Activated CD4-positive, alpha-beta T cell treated with anti-CD3 and anti-CD28 coated beads for 36 hours (primary cell): ENCODE data around the gene NR3C2. TPM values are rescaled to one million over a fixed set of nuclear protein-coding genes. Genes with fewer than 3 reads are reported as not detected.
"Not testable (repeated sequence)": the region's sequence is repeated elsewhere in the genome, so short reads cannot be mapped to it uniquely, and the experiment has no call there.

Experiments used
- ATAC-seq: fragments of 200-7000 bp; cut with Tn5 transposase; one replicate; pipeline ENCODE4 v1.10.0; 2021; ENCODE audit warnings: mild to moderate bottlenecking, moderate library complexity
- CTCF ChIA-PET: fragments of 350-600 bp; sonication (Branson Sonifier 250); formaldehyde crosslinking; loops from one replicate; lab custom pipeline; 2021; ENCODE audit warnings: antibody characterized with exemption; lab: Charles Lee
- POLR2A ChIA-PET: fragments of 350-600 bp; sonication (Branson Sonifier 250); formaldehyde crosslinking; loops from one replicate; lab custom pipeline; 2021; ENCODE audit warnings: antibody characterized with exemption, inconsistent platforms; lab: Charles Lee
- DNase-seq: peaks from one replicate; pipeline ENCODE4 v3.0.0-alpha.2; 2020
- H3K27ac Mint-ChIP-seq: one replicate; pipeline ENCODE4 v1.8.0; 2021; ENCODE audit warnings: mixed read lengths
- H3K27me3 Mint-ChIP-seq: one replicate; pipeline ENCODE4 v1.8.0; 2021; ENCODE audit warnings: mixed read lengths
- H3K36me3 Mint-ChIP-seq: one replicate; pipeline ENCODE4 v1.8.0; 2021; ENCODE audit warnings: low read depth, mixed read lengths
- H3K4me1 Mint-ChIP-seq: one replicate; pipeline ENCODE4 v1.8.0; 2021; ENCODE audit warnings: mixed read lengths
- H3K4me3 Mint-ChIP-seq: one replicate; pipeline ENCODE4 v1.8.0; 2021; ENCODE audit warnings: mild to moderate bottlenecking, moderate library complexity, mixed read lengths
- H3K9me3 Mint-ChIP-seq: one replicate; pipeline ENCODE4 v1.8.0; 2021; ENCODE audit warnings: low read depth, mixed read lengths
- intact Hi-C, 2 experiments: fragments of 100-400 bp; cut with DNase I in 1 of 2; cut with micrococcal nuclease in 1 of 2; formaldehyde crosslinking; loops; one replicate each; pipeline versions ENCODE4 v1.14.2 to v1.15.1; 2022 to 2024; cut with DNase I, micrococcal nuclease
- total RNA-seq, 2 experiments: library from RNA; stranded (reverse); gene quantifications; one replicate each; pipeline ENCODE4 v1.2.3, GENCODE V29; 2021

The NR3C2 gene
- total RNA-seq, 2 experiments from 2014 or later, result 3.7 to 5.8 TPM

- no peak overlapping the region for H3K27ac Mint-ChIP-seq
- peaks cover 5% of the 10 kb centered on the region for H3K36me3 Mint-ChIP-seq
- H3K4me3 Mint-ChIP-seq, result no peak overlapping the region
- peaks cover 15% of the 10 kb centered on the region for H3K9me3 Mint-ChIP-seq
- ChIA-PET CTCF (no interaction called here), POLR2A (no interaction called here)
- H3K4me1 Mint-ChIP-seq, result peaks cover 8% of the 10 kb centered on the region
- no peak for ATAC-seq
- DNase-seq, result no peak
- intact Hi-C loops, result no loop called here
- no peaks in the 10 kb centered on the region for H3K27me3 Mint-ChIP-seq
These were observed 100.0 kb downstream of the NR3C2 start for GRCh38 chr4:148341980-148342800.

GRCh38 chr4:148335133-148335532, 107.1 kb downstream of the NR3C2 start:
- intact Hi-C loops, result no loop called here
- ChIA-PET POLR2A (no interaction called here), CTCF (no interaction called here)
- DNase-seq (no peak), ATAC-seq (no peak)
- H3K4me3 Mint-ChIP-seq, result no peak overlapping the region
- peaks cover 7% of the 10 kb centered on the region for H3K9me3 Mint-ChIP-seq
- no peak overlapping the region for H3K27ac Mint-ChIP-seq
- H3K36me3 Mint-ChIP-seq, result peaks cover 5% of the 10 kb centered on the region
- peaks cover 2% of the 10 kb centered on the region for H3K4me1 Mint-ChIP-seq
- H3K27me3 Mint-ChIP-seq, result no peaks in the 10 kb centered on the region

- CTCF ChIA-PET, result no interaction called here
These were observed 108.9 kb downstream of the NR3C2 start for GRCh38 chr4:148333265-148333664.

GRCh38 chr4:148332486-148332885, 109.7 kb downstream of the NR3C2 start:
- Mint-ChIP-seq H3K4me3 (no peak overlapping the region), H3K9me3 (no peaks in the 10 kb centered on the region), H3K36me3 (no peaks in the 10 kb centered on the region), H3K27me3 (no peaks in the 10 kb centered on the region), H3K27ac (no peak overlapping the region), H3K4me1 (peaks cover 2% of the 10 kb centered on the region)
- POLR2A ChIA-PET, result no interaction called here
- intact Hi-C loops, result no loop called here
- no peak for ATAC-seq
- DNase-seq, result no peak
- CTCF ChIA-PET, result no interaction called here

More at GRCh38 chr4:148333265-148333664, 108.9 kb downstream of the NR3C2 start:
- POLR2A ChIA-PET, result no interaction called here
- intact Hi-C loops, result no loop called here
- no peak for ATAC-seq
- Mint-ChIP-seq H3K4me3 (no peak overlapping the region), H3K27me3 (no peaks in the 10 kb centered on the region), H3K27ac (no peak overlapping the region), H3K9me3 (no peaks in the 10 kb centered on the region), H3K4me1 (peaks cover 2% of the 10 kb centered on the region), H3K36me3 (no peaks in the 10 kb centered on the region)
- DNase-seq, result no peak

- ChIA-PET CTCF (no interaction called here), POLR2A (no interaction called here)
- intact Hi-C loops, result no loop called here
- H3K27me3 Mint-ChIP-seq, result no peaks in the 10 kb centered on the region
- no peak overlapping the region for H3K4me3 Mint-ChIP-seq
- no peak overlapping the region for H3K27ac Mint-ChIP-seq
- H3K9me3 Mint-ChIP-seq, result no peaks in the 10 kb centered on the region
- H3K36me3 Mint-ChIP-seq, result no peaks in the 10 kb centered on the region
- DNase-seq (no peak), ATAC-seq (no peak)
- peaks cover 2% of the 10 kb centered on the region for H3K4me1 Mint-ChIP-seq
These were observed 111.5 kb downstream of the NR3C2 start for GRCh38 chr4:148330724-148331123.

- intact Hi-C loops, result no loop called here
- CTCF ChIA-PET, result no interaction called here
These were observed 112.1 kb downstream of the NR3C2 start for GRCh38 chr4:148330161-148330560.

GRCh38 chr4:148329751-148330150, 112.5 kb downstream of the NR3C2 start:
- no peak overlapping the region for H3K27ac Mint-ChIP-seq
- no peak overlapping the region for H3K4me3 Mint-ChIP-seq
- H3K4me1 Mint-ChIP-seq, result peaks cover 2% of the 10 kb centered on the region
- no peaks in the 10 kb centered on the region for H3K9me3 Mint-ChIP-seq
- intact Hi-C loops, result no loop called here
- ATAC-seq (no peak), DNase-seq (no peak)
- ChIA-PET POLR2A (no interaction called here), CTCF (no interaction called here)
- H3K36me3 Mint-ChIP-seq, result peaks cover 6% of the 10 kb centered on the region
- H3K27me3 Mint-ChIP-seq, result no peaks in the 10 kb centered on the region

More at GRCh38 chr4:148330161-148330560, 112.1 kb downstream of the NR3C2 start:
- DNase-seq (no peak), ATAC-seq (no peak)
- no peak overlapping the region for H3K27ac Mint-ChIP-seq
- peaks cover 3% of the 10 kb centered on the region for H3K36me3 Mint-ChIP-seq
- H3K4me1 Mint-ChIP-seq, result peaks cover 4% of the 10 kb centered on the region
- no peaks in the 10 kb centered on the region for H3K27me3 Mint-ChIP-seq
- H3K4me3 Mint-ChIP-seq, result no peak overlapping the region
- POLR2A ChIA-PET, result no interaction called here
- H3K9me3 Mint-ChIP-seq, result no peaks in the 10 kb centered on the region

- H3K27me3 Mint-ChIP-seq, result no peaks in the 10 kb centered on the region
- peaks cover 3% of the 10 kb centered on the region for H3K9me3 Mint-ChIP-seq
- intact Hi-C loops, result no loop called here
- H3K4me1 Mint-ChIP-seq, result peaks cover 2% of the 10 kb centered on the region
- ATAC-seq, result no peak
- no peak overlapping the region for H3K4me3 Mint-ChIP-seq
- no peak overlapping the region for H3K27ac Mint-ChIP-seq
- ChIA-PET CTCF (no interaction called here), POLR2A (no interaction called here)
- no peak for DNase-seq
- H3K36me3 Mint-ChIP-seq, result peaks cover 10% of the 10 kb centered on the region
These were observed 114.5 kb downstream of the NR3C2 start for GRCh38 chr4:148327683-148328082.

- CTCF ChIA-PET, result interaction anchor here (1.2 kb wide), 1 partner anchor 21 kb away, joined by 3 read pairs; no protein-coding TSS in a partner anchor
- H3K36me3 Mint-ChIP-seq, H3K4me1 Mint-ChIP-seq, H3K27ac Mint-ChIP-seq, DNase-seq, POLR2A ChIA-PET, H3K9me3 Mint-ChIP-seq, intact Hi-C loops, H3K4me3 Mint-ChIP-seq, H3K27me3 Mint-ChIP-seq, ATAC-seq: not testable (repeated sequence)
These were observed 118.9 kb downstream of the NR3C2 start for GRCh38 chr4:148323316-148323715.

- ATAC-seq (peak; percentile 23), DNase-seq (peak; percentile 15)
- intact Hi-C loops, result no loop called here
- no peaks in the 10 kb centered on the region for H3K27me3 Mint-ChIP-seq
- peaks cover 9% of the 10 kb centered on the region for H3K4me1 Mint-ChIP-seq
- no peaks in the 10 kb centered on the region for H3K9me3 Mint-ChIP-seq
- ChIA-PET CTCF (no interaction called here), POLR2A (no interaction called here)
- no peak overlapping the region for H3K4me3 Mint-ChIP-seq
- H3K36me3 Mint-ChIP-seq, result no peaks in the 10 kb centered on the region
- no peak overlapping the region for H3K27ac Mint-ChIP-seq
These were observed 127.2 kb downstream of the NR3C2 start for GRCh38 chr4:148315049-148315448.

GRCh38 chr4:148312956-148313490, 129.2 kb downstream of the NR3C2 start:
- H3K36me3 Mint-ChIP-seq, result no peaks in the 10 kb centered on the region
- ATAC-seq, result no peak
- no peak overlapping the region for H3K4me3 Mint-ChIP-seq
- ChIA-PET POLR2A (no interaction called here), CTCF (interaction anchor here (1.7 kb wide), 1 partner anchor 13 kb away, joined by 4 read pairs; no protein-coding TSS in a partner anchor)
- intact Hi-C loops, result no loop called here
- no peak for DNase-seq
- no peaks in the 10 kb centered on the region for H3K9me3 Mint-ChIP-seq
- H3K27me3 Mint-ChIP-seq, result no peaks in the 10 kb centered on the region
- H3K27ac Mint-ChIP-seq, result no peak overlapping the region
- peaks cover 11% of the 10 kb centered on the region for H3K4me1 Mint-ChIP-seq

- peaks cover 12% of the 10 kb centered on the region for H3K4me1 Mint-ChIP-seq
- DNase-seq, result no peak
- no peaks in the 10 kb centered on the region for H3K9me3 Mint-ChIP-seq
- CTCF ChIA-PET, result no interaction called here
- no peak overlapping the region for H3K4me3 Mint-ChIP-seq
- H3K36me3 Mint-ChIP-seq, result no peaks in the 10 kb centered on the region
- no peaks in the 10 kb centered on the region for H3K27me3 Mint-ChIP-seq
- POLR2A ChIA-PET, result no interaction called here
- peak; percentile 47 for ATAC-seq
- intact Hi-C loops, result no loop called here
- H3K27ac Mint-ChIP-seq, result no peak overlapping the region
These were observed 130.7 kb downstream of the NR3C2 start for GRCh38 chr4:148311526-148311925.
